HG02798 (cell line): ENCODE measurements around the gene CD46.

ENCODE experiments used
- ATAC-seq: cut with Tn5 transposase; IDR thresholded peaks from one replicate; pipeline ENCODE4 v1.9.1; 2021; ENCODE audit warnings: mild to moderate bottlenecking; ENCODE audit not compliant: unreplicated experiment, poor library complexity

CD46 gene

GRCh38 chr1:207812778-207813511 is 61.1 kb downstream of the CD46 start:
- ATAC-seq = no peak

DNA sequence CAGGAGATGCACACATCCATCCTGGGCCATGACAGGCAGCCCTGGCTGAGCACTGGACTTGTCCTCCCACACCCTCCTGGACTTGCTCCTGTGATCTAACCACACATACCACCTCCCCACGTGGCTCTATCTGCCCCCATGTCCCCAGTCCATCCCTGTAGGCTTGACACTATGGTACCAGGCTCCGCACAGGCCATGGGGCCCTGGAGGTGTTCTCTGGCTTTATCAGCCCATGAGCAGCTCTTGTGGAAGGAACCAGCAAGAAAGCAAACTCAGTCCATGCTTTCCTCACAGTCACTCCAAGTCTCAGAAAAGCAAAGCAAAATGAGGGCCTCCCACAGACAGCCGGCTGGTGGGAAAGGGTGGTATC is 61.6 kb downstream of the CD46 start:
- no peak for ATAC-seq

GRCh38 chr1:207813946-207814345 is 62.1 kb downstream of the CD46 start:
- no peak for ATAC-seq

DNA sequence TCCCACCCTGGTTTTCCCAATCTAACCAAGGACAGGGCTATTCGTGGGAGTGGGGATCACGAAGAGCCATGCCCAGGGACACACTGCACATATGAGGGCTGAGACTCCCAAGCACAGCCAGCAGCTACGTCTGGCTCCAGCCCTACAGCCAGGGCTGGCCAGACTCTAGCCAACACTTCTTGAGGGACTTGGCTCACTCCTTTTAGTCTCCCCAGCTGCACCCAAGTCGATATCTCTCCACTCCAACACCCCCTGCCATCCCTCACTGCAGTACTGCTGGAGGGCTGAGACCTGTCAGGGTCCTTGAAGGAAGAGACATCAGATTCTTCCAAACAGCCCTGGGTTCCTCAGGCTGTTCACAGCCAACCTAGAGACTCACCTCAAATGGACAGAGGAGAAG is 62.6 kb downstream of the CD46 start:
- ATAC-seq = no peak

- no peak for ATAC-seq
Observed at GRCh38 chr1:207815466-207815865, 63.6 kb downstream of the CD46 start.

DNA sequence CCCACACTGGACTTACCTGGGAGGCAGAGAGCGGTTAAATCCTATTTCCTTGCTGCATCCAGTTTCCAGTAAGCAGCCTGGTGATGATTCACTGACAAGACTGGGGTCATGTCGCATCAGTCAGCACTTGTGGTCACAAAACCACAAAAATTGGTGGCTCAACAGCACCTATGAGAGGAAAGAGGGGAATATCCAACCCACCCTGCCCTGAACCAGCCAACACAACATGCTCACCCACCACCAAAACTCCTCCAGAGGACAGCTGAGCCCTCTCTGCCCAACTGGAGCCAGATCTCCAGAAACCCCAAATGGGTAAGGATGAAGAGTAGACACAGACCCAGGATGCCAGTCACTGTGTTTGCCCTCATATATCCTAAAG is 64.0 kb downstream of the CD46 start:
- no peak for ATAC-seq

DNA sequence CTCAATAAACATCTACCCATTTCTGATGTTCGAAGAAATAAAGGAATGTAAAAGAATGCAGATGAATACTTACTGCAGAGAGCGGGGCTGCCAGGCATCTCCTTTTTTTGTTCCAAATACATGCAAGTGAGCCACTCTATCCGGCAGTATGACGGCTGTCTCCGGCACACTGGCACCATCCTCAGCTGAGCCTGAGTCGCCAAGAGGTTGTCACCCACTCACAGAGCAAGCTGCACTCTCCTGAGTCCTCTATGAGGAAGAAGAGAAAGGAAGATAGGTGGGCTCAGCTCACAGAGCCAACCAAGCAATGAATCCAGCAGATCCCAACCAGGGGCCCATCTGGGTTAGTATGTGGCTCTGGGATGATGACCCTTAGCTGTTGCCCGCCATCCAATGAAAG is 65.3 kb downstream of the CD46 start:
- no peak for ATAC-seq

GRCh38 chr1:207817778-207818751 is 66.2 kb downstream of the CD46 start:
- ATAC-seq = no peak

GRCh38 chr1:207818971-207819451 is 67.2 kb downstream of the CD46 start:
- no peak for ATAC-seq

DNA sequence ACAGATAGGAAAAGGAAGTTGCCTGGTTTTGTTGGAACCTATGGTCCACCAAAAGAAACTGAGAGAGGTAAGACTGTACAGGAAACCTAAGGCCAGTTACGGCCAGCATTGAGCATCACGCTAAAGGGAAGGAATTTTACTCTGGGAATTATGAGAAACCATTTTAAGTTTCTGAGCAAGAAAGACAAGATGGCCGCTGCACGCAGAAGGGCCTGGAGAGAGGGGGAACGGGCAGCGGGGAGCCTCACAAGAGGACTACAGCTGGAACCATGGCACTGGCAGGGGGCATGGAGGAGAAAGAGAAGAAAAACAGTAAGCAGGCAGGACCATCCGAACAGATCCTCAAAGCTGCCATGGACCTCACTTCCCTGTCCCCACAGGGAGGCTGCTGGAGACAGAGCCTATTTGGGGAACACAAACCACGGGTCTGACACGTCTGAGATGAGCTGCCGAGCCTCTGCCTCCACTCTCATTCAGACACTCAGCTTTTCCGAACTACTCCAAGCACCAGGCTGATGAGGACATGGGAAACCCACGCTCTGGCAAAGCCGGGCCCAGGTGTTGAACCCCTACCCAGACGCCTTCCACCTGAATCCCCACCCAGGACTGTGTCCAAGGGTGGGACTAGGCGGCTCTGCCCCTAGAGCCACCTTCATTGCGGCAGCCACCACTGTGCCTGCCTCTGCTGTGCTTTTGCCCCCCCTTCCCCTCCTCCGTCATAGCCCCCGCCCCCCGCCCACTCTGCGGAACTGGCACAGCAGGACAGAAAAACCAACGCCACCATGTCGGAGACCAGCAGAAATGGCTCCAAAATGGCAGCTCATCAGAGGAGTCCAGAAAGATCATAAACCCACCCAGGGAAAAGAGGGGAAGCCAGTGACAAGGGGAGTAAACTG is 69.0 kb downstream of the CD46 start:
- ATAC-seq = no peak

DNA sequence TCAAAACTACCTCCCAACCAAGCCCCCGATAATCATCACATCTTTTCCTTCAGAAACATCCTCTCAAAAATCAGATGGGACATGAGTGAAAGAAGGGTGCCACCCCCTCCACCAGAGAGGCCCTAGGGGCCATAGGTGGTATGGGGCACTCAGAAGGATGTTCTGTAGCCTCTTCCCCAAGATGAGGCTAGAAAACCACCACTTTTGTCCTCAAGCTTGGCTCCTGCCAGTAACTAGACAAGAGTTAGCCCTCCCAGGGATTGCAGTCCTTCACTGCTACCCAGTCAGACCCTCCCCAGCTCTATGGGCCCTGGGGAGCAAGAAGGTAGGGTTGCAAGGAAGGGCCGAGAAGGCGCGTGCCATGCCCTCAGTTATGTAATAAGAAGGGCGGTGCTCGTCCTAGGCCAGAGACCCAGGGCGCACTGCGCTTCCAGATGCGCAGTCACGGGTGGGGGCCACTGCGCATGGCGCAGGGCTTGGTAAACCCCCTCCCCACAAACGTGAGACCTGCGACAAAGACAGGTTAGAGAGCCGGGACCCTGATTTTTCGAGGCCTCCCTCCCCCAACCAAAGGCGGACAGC is 69.7 kb downstream of the CD46 start:
- ATAC-seq = no peak

DNA sequence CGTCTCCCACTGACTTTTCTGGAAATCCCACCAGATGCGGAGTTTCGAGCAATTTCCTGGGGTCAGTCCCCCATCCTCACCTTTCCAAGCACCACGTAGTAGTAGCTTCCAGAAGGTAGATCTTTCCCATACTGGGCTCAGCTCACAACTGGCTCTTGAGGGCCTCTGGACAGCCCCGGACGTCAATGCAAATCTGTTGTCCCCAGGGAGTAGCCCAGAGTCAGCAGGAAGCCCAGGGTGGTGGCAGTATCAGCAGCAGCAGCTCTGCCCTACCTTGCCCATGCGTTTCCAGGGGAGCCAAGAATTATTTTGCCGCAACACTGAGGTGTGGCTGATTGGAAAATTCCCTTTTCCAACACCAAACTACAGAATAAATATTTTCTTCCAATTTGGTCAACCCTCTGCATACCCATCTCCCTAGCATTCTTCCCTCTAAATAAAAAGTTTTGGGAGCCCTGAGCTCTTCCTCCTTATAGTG is 70.3 kb downstream of the CD46 start:
- ATAC-seq = peak; percentile 32

DNA sequence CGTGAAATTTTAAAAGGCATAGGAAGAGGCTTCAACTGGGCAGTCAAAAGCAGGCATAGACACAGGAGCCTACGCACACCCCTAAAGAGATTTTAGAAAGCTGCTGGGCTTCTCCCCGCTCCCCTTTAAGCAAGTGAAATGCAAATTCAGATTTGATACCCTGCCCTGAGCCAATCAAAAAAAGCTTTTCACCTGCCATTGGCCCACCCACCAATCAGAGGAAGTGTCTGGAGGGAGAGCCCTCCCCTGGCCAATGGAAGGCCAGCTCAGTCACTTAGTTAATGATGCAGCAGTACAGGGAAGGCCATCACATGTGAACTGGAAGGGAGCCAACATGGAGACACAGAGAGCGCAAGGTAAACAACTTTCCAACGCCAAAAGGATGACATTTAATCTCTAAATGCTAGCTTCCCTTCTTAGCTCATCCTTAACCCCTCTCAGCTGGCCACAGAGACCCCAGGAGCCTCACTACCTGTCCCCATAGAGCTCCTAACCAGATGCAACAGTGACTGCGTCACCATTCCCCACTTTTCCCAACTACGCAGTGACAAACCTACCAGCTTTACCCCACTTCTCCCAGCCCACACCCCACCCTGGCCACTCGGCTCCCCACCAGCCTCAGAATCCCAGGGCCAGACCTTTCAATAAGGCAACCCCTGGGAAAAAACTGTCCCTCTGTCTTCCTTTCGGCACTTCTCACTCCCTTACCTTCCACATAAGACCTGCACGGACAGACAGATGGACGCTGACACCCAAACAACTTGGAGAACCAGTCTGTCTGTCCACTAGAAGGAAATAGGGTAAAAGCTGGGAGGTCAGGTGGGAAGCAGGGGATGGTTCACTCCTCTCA is 71.0 kb downstream of the CD46 start:
- peak; percentile 70 for ATAC-seq

GRCh38 chr1:207823531-207823879 is 71.7 kb downstream of the CD46 start:
- no peak for ATAC-seq

GRCh38 chr1:207823880-207824566 is 72.2 kb downstream of the CD46 start:
- ATAC-seq = peak; percentile 27

- no peak for ATAC-seq
Observed at GRCh38 chr1:207824691-207825408, 73.0 kb downstream of the CD46 start.

- no peak for ATAC-seq
Observed at GRCh38 chr1:207825409-207825695, 73.5 kb downstream of the CD46 start.
